IMR-90 (cell line): ENCODE data around the gene NAIF1. TPM values are rescaled to one million over a fixed set of nuclear protein-coding genes. Genes with fewer than 3 reads are reported as not detected.

Experiments used
- ATAC-seq: fragments of 200-7000 bp; cut with Tn5 transposase; 2 replicates; pipeline ENCODE4 v1.9.1; 2020; ENCODE audit warnings: low read depth, mild to moderate bottlenecking, moderate library complexity
- BruUV-seq: library from RNA; stranded (reverse); fragments of 400-500 nt; replicated peaks from 2 replicates; lab custom pipeline; 2021; lab: Mats Ljungman, UMichigan
- CTCF ChIA-PET: fragments of 300-600 bp; formaldehyde crosslinking; extraction: SDS; loops from one replicate; lab custom pipeline; 2021; ENCODE audit warnings: antibody characterized with exemption; lab: Yijun Ruan, JAX
- POLR2A ChIA-PET: fragments of 300-600 bp; sonication (Branson Sonifier 250); formaldehyde crosslinking; loops from one replicate; lab custom pipeline; 2022; ENCODE audit warnings: antibody characterized with exemption; ENCODE audit not compliant: unreplicated experiment; lab: Charles Lee
- DNase-seq: peaks from one replicate; pipeline ENCODE4 v3.0.0; 2013
- H2AFZ ChIP-seq: replicated peaks from 2 replicates; pipeline ENCODE3; 2013; ENCODE audit warnings: low read length, mild to moderate bottlenecking; ENCODE audit not compliant: poor library complexity
- H2AK5ac ChIP-seq: 2 replicates; pipeline ENCODE4 v1.6.1; 2013; ENCODE audit warnings: low read depth, low read length, inconsistent platforms
- H2AK9ac ChIP-seq: replicated peaks from 2 replicates; pipeline ENCODE3; 2013; ENCODE audit warnings: mild to moderate bottlenecking, low read depth, low read length, moderate library complexity; ENCODE audit not compliant: poor library complexity
- H2BK120ac ChIP-seq: 2 replicates; pipeline ENCODE4 v1.6.1; 2013; ENCODE audit warnings: low read depth, low read length, inconsistent platforms
- H2BK15ac ChIP-seq: 3 replicates; pipeline ENCODE4 v1.6.1; 2013; ENCODE audit warnings: low read depth, low read length, inconsistent platforms
- H2BK20ac ChIP-seq: 2 replicates; pipeline ENCODE4 v1.6.1; 2013; ENCODE audit warnings: low read depth, mild to moderate bottlenecking, inconsistent platforms, low read length, moderate library complexity
- H2BK5ac ChIP-seq: 2 replicates; pipeline ENCODE4 v1.6.1; 2013; ENCODE audit warnings: mild to moderate bottlenecking, low read depth, low read length, inconsistent platforms; ENCODE audit not compliant: poor library complexity, severe bottlenecking
- H3K14ac ChIP-seq: replicated peaks from 2 replicates; pipeline ENCODE4 v1.6.1; 2013; ENCODE audit warnings: low read depth, low read length, inconsistent platforms
- H3K18ac ChIP-seq: 2 replicates; pipeline ENCODE4 v1.6.1; 2013; ENCODE audit warnings: low read depth, low read length, control low read depth
- H3K23ac ChIP-seq: 2 replicates; pipeline ENCODE4 v1.6.1; 2013; ENCODE audit warnings: low read depth, low read length, inconsistent platforms
- H3K27ac ChIP-seq: 2 replicates; pipeline ENCODE4 v1.5.1; 2013; ENCODE audit warnings: mild to moderate bottlenecking, control low read depth, low read length; ENCODE audit not compliant: insufficient read depth
- H3K27me3 ChIP-seq: 2 replicates; pipeline ENCODE4 v1.6.1; 2013; ENCODE audit warnings: low read length; ENCODE audit not compliant: control insufficient read depth, insufficient read depth
- H3K36me3 ChIP-seq: 2 replicates; pipeline ENCODE4 v1.6.1; 2013; ENCODE audit warnings: low read length, mixed read lengths; ENCODE audit not compliant: control insufficient read depth, insufficient read depth
- H3K4ac ChIP-seq: 2 replicates; pipeline ENCODE4 v1.6.1; 2013; ENCODE audit warnings: low read depth, low read length, inconsistent platforms
- H3K4me1 ChIP-seq: 2 replicates; pipeline ENCODE4 v1.6.1; 2013; ENCODE audit warnings: low read length, mixed read lengths; ENCODE audit not compliant: control insufficient read depth, insufficient read depth
- H3K4me2 ChIP-seq: 2 replicates; pipeline ENCODE4 v1.6.1; 2013; ENCODE audit warnings: low read depth, mild to moderate bottlenecking, control low read depth, low read length, moderate library complexity
- H3K4me3 ChIP-seq: 2 replicates; pipeline ENCODE4 v1.5.1; 2013; ENCODE audit warnings: low read depth, mild to moderate bottlenecking, control low read depth, low read length, moderate library complexity; ENCODE audit not compliant: insufficient read depth
- H3K56ac ChIP-seq: 2 replicates; pipeline ENCODE4 v1.6.1; 2013; ENCODE audit warnings: low read length, inconsistent platforms; ENCODE audit not compliant: insufficient read depth; ENCODE audit errors: extremely low read depth
- H3K79me1 ChIP-seq, 2 experiments: 2 replicates each; pipeline ENCODE4 v1.6.1; 2013; ENCODE audit warnings: low read length in 2 of 2, inconsistent platforms in 1 of 2, low read depth in 1 of 2
- H3K9ac ChIP-seq: 2 replicates; pipeline ENCODE4 v1.6.1; 2013; ENCODE audit warnings: low read depth, low read length, control low read depth
- H3K9me1 ChIP-seq: 2 replicates; pipeline ENCODE4 v1.6.1; 2013; ENCODE audit warnings: low read length, inconsistent platforms; ENCODE audit not compliant: insufficient read depth
- H3K9me3 ChIP-seq: 2 replicates; pipeline ENCODE4 v1.6.1; 2013; ENCODE audit warnings: low read length; ENCODE audit not compliant: control insufficient read depth, insufficient read depth
- H4K20me1 ChIP-seq: 2 replicates; pipeline ENCODE4 v1.6.1; 2013; ENCODE audit warnings: low read length, inconsistent platforms; ENCODE audit not compliant: insufficient read depth
- H4K5ac ChIP-seq: 2 replicates; pipeline ENCODE4 v1.6.1; 2013; ENCODE audit warnings: mild to moderate bottlenecking, low read depth, low read length, control low read depth
- H4K8ac ChIP-seq, 2 experiments: 2 replicates each; pipeline ENCODE4 v1.6.1; 2013; ENCODE audit warnings: low read depth in 2 of 2, low read length in 2 of 2, control low read depth in 1 of 2, inconsistent platforms in 1 of 2
- H4K91ac ChIP-seq: 2 replicates; pipeline ENCODE4 v1.6.1; 2013; ENCODE audit warnings: low read depth, low read length, inconsistent platforms; ENCODE audit not compliant: insufficient read depth
- BHLHE40 ChIP-seq: fragments of 150-350 bp; IDR thresholded peaks from 2 replicates; pipeline ENCODE4 v1.6.1; 2016; ENCODE audit warnings: mild to moderate bottlenecking, low read depth, low read length
- ELK1 ChIP-seq: fragments of 150-350 bp; IDR thresholded peaks from 2 replicates; pipeline ENCODE4 v1.6.1; 2016; ENCODE audit warnings: low read depth, mild to moderate bottlenecking, low read length, moderate library complexity, borderline replicate concordance
- MAFK ChIP-seq: IDR thresholded peaks from 2 replicates; pipeline ENCODE4 v1.6.1; 2012; ENCODE audit warnings: low read depth, low read length, improper control_type of control experiment
- MXI1 ChIP-seq: IDR thresholded peaks from 2 replicates; pipeline ENCODE4 v1.6.1; 2012; ENCODE audit warnings: low read depth, mild to moderate bottlenecking, low read length, moderate library complexity, borderline replicate concordance
- NFE2L2 ChIP-seq: fragments of 150-350 bp; IDR thresholded peaks from 2 replicates; pipeline ENCODE4 v1.6.1; 2016; ENCODE audit warnings: low read depth, mild to moderate bottlenecking, low read length
- SMC3 ChIP-seq: fragments of 150-350 bp; IDR thresholded peaks from 2 replicates; pipeline ENCODE4 v1.6.1; 2016; ENCODE audit warnings: low read depth, mild to moderate bottlenecking, antibody characterized with exemption, low read length, moderate library complexity
- WGBS, 2 experiments: methylation state at CpG; one replicate each; pipeline versions ENCODE4 v1.1.5 to v1.1.7; 2013; ENCODE audit warnings: missing lambda C conversion rate in 2 of 2; ENCODE audit not compliant: insufficient read length in 1 of 2; ENCODE audit errors: extremely low coverage in 2 of 2; 5-methylcytosine and 5-hydroxymethylcytosine counted together
- dilution Hi-C: fragments of 300-500 bp; cut with HindIII; formaldehyde crosslinking; loops from one replicate; pipeline ENCODE4 v1.14.3; 2018; ENCODE audit warnings: low sequenced_read_pairs; ENCODE audit not compliant: unreplicated experiment
- in situ Hi-C: fragments of 300-500 bp; cut with MboI; formaldehyde crosslinking; loops from 3 replicates; pipeline ENCODE4 v1.14.3; 2019; ENCODE audit warnings: low sequenced_read_pairs, inconsistent platforms, mixed read lengths
- intact Hi-C: fragments of 100-400 bp; cut with micrococcal nuclease; formaldehyde crosslinking; loops from 2 replicates; pipeline ENCODE4 v1.10.0; 2022
- polyA plus RNA-seq, 3 experiments: library from polyadenylated mRNA; depleted of rRNA; stranded (reverse); fragments of >200 nt; gene quantifications; 2 replicates each; pipeline ENCODE4 v1.2.3, GENCODE V29; 2012; ENCODE audit warnings: low replicate concordance in 1 of 3
- total RNA-seq: library from RNA; depleted of rRNA; stranded (reverse); fragments of >200 nt; gene quantifications from 2 replicates; pipeline ENCODE4 v1.2.3, GENCODE V29; 2012
- TF ChIP-seq, protein P1 (sequence below): conservative IDR thresholded peaks from 2 replicates; pipeline ENCODE4 v1.5.1; 2012; ENCODE audit warnings: mild to moderate bottlenecking, low read depth, low read length, improper control_type of control experiment

NAIF1 gene
- total and polyA plus RNA-seq, 2 of the 4 experiments (the other 2 are of a cell fraction), result 9.7 to 10.1 TPM

DNA sequence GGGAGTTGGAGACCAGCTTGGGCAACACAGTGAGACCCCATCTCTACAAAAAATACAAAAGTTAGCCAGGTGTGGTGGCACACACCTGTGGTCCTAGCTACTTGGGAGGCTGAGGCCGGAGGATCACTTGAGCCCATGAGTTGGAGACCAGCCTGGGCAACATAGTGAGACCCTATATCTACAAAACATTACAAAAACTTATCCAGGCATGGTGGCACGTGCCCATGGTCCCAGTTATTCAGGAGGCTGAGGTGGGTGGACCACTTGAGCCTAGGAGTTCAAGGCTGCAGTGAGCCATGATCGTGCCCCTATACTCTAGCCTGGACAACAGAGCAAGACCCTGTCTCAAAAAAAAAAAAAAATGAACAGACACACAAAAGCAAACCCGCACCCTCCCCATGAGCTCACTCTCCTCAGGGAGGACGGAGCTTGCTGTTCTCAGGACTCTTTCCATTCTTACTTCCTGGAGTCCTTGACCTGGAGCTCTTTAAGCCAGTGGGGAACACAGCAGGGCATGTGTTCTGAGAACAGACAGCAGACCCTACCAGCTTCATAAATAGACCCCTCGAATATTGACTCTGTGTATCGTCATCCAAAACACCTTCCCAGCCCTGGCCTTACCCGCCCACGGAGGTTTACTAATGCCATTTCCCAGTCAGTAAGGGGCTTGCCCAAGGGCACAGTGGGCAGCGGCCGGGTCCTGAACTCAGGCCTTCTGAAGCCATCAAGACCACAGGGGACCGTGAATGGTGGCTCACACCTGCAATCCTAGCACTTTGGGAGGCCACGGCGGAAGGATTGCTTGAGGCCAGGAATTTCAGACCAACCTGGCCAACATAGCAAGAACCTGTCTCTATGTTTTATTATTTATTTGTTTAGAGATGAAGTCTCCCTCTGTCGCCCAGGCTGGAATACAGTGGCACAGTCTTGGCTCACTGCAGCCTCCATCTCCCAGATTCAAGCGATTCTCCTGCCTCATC is 49.3 kb upstream of the NAIF1 start:
- no peaks in the 10 kb centered on the region for H3K27me3 ChIP-seq
- H2BK120ac ChIP-seq, result no peak overlapping the region
- no peak overlapping the region for H3K23ac ChIP-seq
- no peak overlapping the region for H4K8ac ChIP-seq
- dilution Hi-C loops, result no loop called here
- ATAC-seq (no peak), DNase-seq (no peak)
- in situ Hi-C loops, result no loop called here
- TF ChIP-seq SMC3 (no peak), ELK1 (no peak), NFE2L2 (no peak), BHLHE40 (no peak), MAFK (no peak), MXI1 (no peak)
- TF ChIP-seq, protein P1, sequence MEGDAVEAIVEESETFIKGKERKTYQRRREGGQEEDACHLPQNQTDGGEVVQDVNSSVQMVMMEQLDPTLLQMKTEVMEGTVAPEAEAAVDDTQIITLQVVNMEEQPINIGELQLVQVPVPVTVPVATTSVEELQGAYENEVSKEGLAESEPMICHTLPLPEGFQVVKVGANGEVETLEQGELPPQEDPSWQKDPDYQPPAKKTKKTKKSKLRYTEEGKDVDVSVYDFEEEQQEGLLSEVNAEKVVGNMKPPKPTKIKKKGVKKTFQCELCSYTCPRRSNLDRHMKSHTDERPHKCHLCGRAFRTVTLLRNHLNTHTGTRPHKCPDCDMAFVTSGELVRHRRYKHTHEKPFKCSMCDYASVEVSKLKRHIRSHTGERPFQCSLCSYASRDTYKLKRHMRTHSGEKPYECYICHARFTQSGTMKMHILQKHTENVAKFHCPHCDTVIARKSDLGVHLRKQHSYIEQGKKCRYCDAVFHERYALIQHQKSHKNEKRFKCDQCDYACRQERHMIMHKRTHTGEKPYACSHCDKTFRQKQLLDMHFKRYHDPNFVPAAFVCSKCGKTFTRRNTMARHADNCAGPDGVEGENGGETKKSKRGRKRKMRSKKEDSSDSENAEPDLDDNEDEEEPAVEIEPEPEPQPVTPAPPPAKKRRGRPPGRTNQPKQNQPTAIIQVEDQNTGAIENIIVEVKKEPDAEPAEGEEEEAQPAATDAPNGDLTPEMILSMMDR, result no peak
- no peak overlapping the region for H2AFZ ChIP-seq
- H3K27ac ChIP-seq, result no peak overlapping the region
- H3K4me3 ChIP-seq, result no peak overlapping the region
- 93% methylated on average over 6 of the region's 16 CpGs; no CpG with 5 or more reads in 1 of the 2 experiments for WGBS, 2 experiments
- no TSS peak for BruUV-seq
- intact Hi-C loops, result loop anchor here (1.0 to 5.0 kb wide), 2 partner anchors 173 to 374 kb away; no protein-coding TSS in a partner anchor
- ChIA-PET CTCF (interaction anchor here (0.7 to 2.0 kb wide), 2 partner anchors 172 to 181 kb away, joined by 3 to 6 read pairs; no protein-coding TSS in a partner anchor), POLR2A (no interaction called here)
- no peaks in the 10 kb centered on the region for H4K20me1 ChIP-seq
- no peak overlapping the region for H4K5ac ChIP-seq
- H4K91ac ChIP-seq, result no peak overlapping the region
- H3K14ac ChIP-seq, result no peak overlapping the region
- no peak overlapping the region for H2AK9ac ChIP-seq
- H3K9me3 ChIP-seq, result no peaks in the 10 kb centered on the region
- H3K79me1 ChIP-seq, result no peaks in the 10 kb centered on the region
- H3K4me1 ChIP-seq, result no peaks in the 10 kb centered on the region
- H2AK5ac ChIP-seq, result no peak overlapping the region; the same call in 1 of the 2 replicates
- H2BK20ac ChIP-seq, result no peak overlapping the region
- peaks cover 15% of the 10 kb centered on the region; the same call in 1 of the 2 replicates for H3K36me3 ChIP-seq
- no peak overlapping the region for H3K56ac ChIP-seq
- no peak overlapping the region for H2BK15ac ChIP-seq
- no peak overlapping the region for H3K4ac ChIP-seq
- H3K9me1 ChIP-seq, result no peaks in the 10 kb centered on the region
- no peak overlapping the region for H2BK5ac ChIP-seq
- no peak overlapping the region for H3K4me2 ChIP-seq
- H3K9ac ChIP-seq, result no peak overlapping the region
- no peak overlapping the region for H3K18ac ChIP-seq
